ENCODE results near the gene FRMPD1. TPM values are rescaled to one million over a fixed set of nuclear protein-coding genes. Genes with fewer than 3 reads are reported as not detected.
A peak's percentile ranks its signal among the peaks of the same experiment; 100 is the strongest.

FRMPD1 gene
- total and polyA plus RNA-seq, 3 donors from 2014 or later: 15.9 to 67.3 (median 48.0) TPM

GRCh38 chr9:37676411-37676830 lies 25.7 kb downstream of the FRMPD1 start:
- WGBS, 2 donors: 39 to 63% methylated on average over 10 to 11 of the region's 11 CpGs
- Histone ChIP-seq H3K4me1 (peaks cover 8% of the 10 kb centered on the region), H3K27ac (no peak overlapping the region), H3K4me3 (no peak overlapping the region), H3K9me3 (no peaks in the 10 kb centered on the region), H3K27me3 (no peaks in the 10 kb centered on the region), H3K36me3 (ENCODE audit: low read depth, missing control alignments) (no peaks in the 10 kb centered on the region)
- TF ChIP-seq CTCF (IDR thresholded peaks at IDR 0.05) (no peak), POLR2A (IDR thresholded peaks at IDR 0.05) (no peak)
- intact Hi-C loops (cut with DNase I; ENCODE audit: low total_unique reads): no loop called here
- DNase-seq: peak; percentile 50

- Histone ChIP-seq H3K4me1 (peaks cover 8% of the 10 kb centered on the region), H3K27me3 (no peaks in the 10 kb centered on the region), H3K4me3 (no peak overlapping the region), H3K36me3 (ENCODE audit: low read depth, missing control alignments) (no peaks in the 10 kb centered on the region), H3K9me3 (no peaks in the 10 kb centered on the region), H3K27ac (no peak overlapping the region)
- 43 to 62% methylated on average over 2 of the region's 2 CpGs for WGBS, 2 donors
- intact Hi-C loops (cut with DNase I; ENCODE audit: low total_unique reads): no loop called here
- DNase-seq: no peak
- TF ChIP-seq POLR2A (IDR thresholded peaks at IDR 0.05) (no peak), CTCF (IDR thresholded peaks at IDR 0.05) (no peak)
These were observed 26.7 kb downstream of the FRMPD1 start for GRCh38 chr9:37677435-37677834.

GRCh38 chr9:37678789-37679273 lies 28.1 kb downstream of the FRMPD1 start:
- H3K36me3 ChIP-seq (ENCODE audit: low read depth, missing control alignments): no peaks in the 10 kb centered on the region
- intact Hi-C loops (cut with DNase I; ENCODE audit: low total_unique reads): no loop called here
- no peak for TF ChIP-seq CTCF (IDR thresholded peaks at IDR 0.05)
- no peak for TF ChIP-seq POLR2A (IDR thresholded peaks at IDR 0.05)
- 74% methylated on average over 1 of the region's 1 CpG; no CpG with 5 or more reads in 1 of the 2 donors for WGBS, 2 donors
- no peaks in the 10 kb centered on the region for H3K27me3 ChIP-seq
- no peak for DNase-seq
- H3K27ac ChIP-seq: no peak overlapping the region
- no peak overlapping the region for H3K4me3 ChIP-seq
- peaks cover 12% of the 10 kb centered on the region for H3K4me1 ChIP-seq
- H3K9me3 ChIP-seq: no peaks in the 10 kb centered on the region

- Histone ChIP-seq H3K4me3 (no peak overlapping the region), H3K36me3 (ENCODE audit: low read depth, missing control alignments) (no peaks in the 10 kb centered on the region), H3K4me1 (peaks cover 13% of the 10 kb centered on the region), H3K27me3 (no peaks in the 10 kb centered on the region), H3K27ac (no peak overlapping the region), H3K9me3 (no peaks in the 10 kb centered on the region)
- WGBS, 2 donors: 78 to 82% methylated on average over 8 of the region's 8 CpGs
- no peak for DNase-seq
- TF ChIP-seq POLR2A (IDR thresholded peaks at IDR 0.05): no peak
- TF ChIP-seq CTCF (IDR thresholded peaks at IDR 0.05): no peak
- intact Hi-C loops (cut with DNase I; ENCODE audit: low total_unique reads): no loop called here
These were observed 29.1 kb downstream of the FRMPD1 start for GRCh38 chr9:37679649-37680402.

GRCh38 chr9:37682951-37683350 lies 32.2 kb downstream of the FRMPD1 start:
- H3K27ac ChIP-seq: no peak overlapping the region
- no peaks in the 10 kb centered on the region for H3K36me3 ChIP-seq (ENCODE audit: low read depth, missing control alignments)
- WGBS, 2 donors: 65 to 68% methylated on average over 3 of the region's 3 CpGs
- no peaks in the 10 kb centered on the region for H3K27me3 ChIP-seq
- DNase-seq: no peak
- no peak for TF ChIP-seq POLR2A (IDR thresholded peaks at IDR 0.05)
- no peak for TF ChIP-seq CTCF (IDR thresholded peaks at IDR 0.05)
- no peaks in the 10 kb centered on the region for H3K9me3 ChIP-seq
- intact Hi-C loops (cut with DNase I; ENCODE audit: low total_unique reads): no loop called here
- peaks cover 5% of the 10 kb centered on the region for H3K4me1 ChIP-seq
- H3K4me3 ChIP-seq: no peak overlapping the region
